ENCODE data around the gene HMGN1.

The HMGN1 gene

GRCh38 chr21:39313571-39314142 lies 35.2 kb downstream of the HMGN1 start, which contains the start of gene BRWD1:
Gene BRWD1, minus strand, starts transcription at chr21:39313632. Its CDS starts 141 bp downstream, at chr21:39313491.
- peak; percentile 64 for DNase-seq (ENCODE audit: insufficient read length, low spot score)
- no peak for FAIRE-seq
- TF ChIP-seq CTCF (IDR thresholded peaks at IDR 0.05; ENCODE audit: insufficient read depth, missing control alignments) = peak; percentile 17

- TF ChIP-seq CTCF (IDR thresholded peaks at IDR 0.05; ENCODE audit: insufficient read depth, missing control alignments) = no peak
- no peak for DNase-seq (ENCODE audit: insufficient read length, low spot score)
- no peak for FAIRE-seq
Observed at GRCh38 chr21:39313042-39313570, 35.8 kb downstream of the HMGN1 start.

GRCh38 chr21:39312112-39313041 lies 36.5 kb downstream of the HMGN1 start:
- no peak for TF ChIP-seq CTCF (IDR thresholded peaks at IDR 0.05; ENCODE audit: insufficient read depth, missing control alignments)
- DNase-seq (ENCODE audit: insufficient read length, low spot score) (peak; percentile 91), FAIRE-seq (no peak)

- FAIRE-seq (no peak), DNase-seq (ENCODE audit: insufficient read length, low spot score) (no peak)
- TF ChIP-seq CTCF (IDR thresholded peaks at IDR 0.05; ENCODE audit: insufficient read depth, missing control alignments) = no peak
Observed at GRCh38 chr21:39311164-39311563, 37.7 kb downstream of the HMGN1 start.

DNA sequence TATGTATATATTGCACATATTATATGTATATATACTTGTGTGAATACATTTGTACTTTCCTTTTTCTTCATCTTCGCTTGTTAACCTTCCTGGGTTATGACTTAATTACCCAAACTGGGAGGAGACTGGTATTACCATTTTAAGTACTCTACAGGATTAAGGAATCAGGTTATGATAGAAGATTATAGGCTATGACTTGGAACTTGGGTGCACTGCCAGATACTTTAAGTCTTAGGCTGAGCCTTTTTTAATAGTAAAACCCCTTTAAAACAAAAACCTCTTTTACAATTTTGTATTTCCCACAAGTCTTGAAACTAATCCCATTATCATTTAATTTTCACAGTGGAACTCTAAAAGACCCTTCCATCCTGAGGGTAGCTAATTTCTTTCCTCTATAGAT lies 41.4 kb downstream of the HMGN1 start:
- TF ChIP-seq CTCF (IDR thresholded peaks at IDR 0.05; ENCODE audit: insufficient read depth, missing control alignments) = no peak
- peak; percentile 72 for DNase-seq (ENCODE audit: insufficient read length, low spot score)
- peak; percentile 16 for FAIRE-seq

GRCh38 chr21:39300587-39300986 lies 48.3 kb downstream of the HMGN1 start:
- TF ChIP-seq CTCF (IDR thresholded peaks at IDR 0.05; ENCODE audit: insufficient read depth, missing control alignments) = no peak
- no peak for DNase-seq (ENCODE audit: insufficient read length, low spot score)
- no peak for FAIRE-seq

All from D721Med (cell line).